ENCODE data around the gene BTBD16. TPM values are rescaled to one million over a fixed set of nuclear protein-coding genes. Genes with fewer than 3 reads are reported as not detected.

BTBD16 gene
- total and polyA plus RNA-seq, 2 of the 13 experiments (the other 11 are each of a cell fraction or from before 2014, with no cell fraction given), result 5.0 to 11.9 TPM

DNA sequence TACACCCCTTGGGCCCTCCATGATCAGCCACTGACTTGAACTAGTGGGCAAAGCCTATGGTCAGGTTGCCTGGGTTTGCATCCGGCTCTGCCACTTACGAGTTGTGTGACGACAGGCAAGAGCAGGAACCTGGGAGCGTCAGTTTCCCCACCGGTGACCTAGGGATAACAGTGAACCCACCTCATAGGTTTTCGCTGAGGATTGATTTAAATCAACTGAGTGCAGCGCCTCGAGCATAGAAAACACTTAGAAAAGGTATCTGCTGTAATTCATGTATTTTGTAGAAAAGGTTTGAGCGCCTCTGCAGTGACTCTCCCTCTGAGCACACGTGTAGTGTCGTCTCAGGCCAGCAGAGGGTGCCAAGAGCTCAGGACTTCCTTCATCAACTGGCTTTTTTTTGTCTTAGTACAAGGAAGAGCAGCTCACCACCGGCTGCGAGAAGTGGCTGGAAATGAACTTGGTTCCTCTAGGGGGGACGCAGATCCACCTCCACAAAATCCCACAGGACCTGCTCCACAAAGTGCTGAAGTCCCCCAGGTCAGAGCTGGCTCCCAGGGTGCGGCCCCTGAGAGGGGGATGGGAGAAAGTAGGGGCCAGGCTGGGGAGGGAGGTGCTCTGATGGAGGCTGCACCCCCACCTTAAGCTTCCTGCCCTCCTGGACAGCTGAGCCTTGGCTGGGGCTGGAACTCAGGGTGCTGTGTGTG lies 27.7 kb downstream of the BTBD16 start (continued):
- TF ChIP-seq, protein P1, sequence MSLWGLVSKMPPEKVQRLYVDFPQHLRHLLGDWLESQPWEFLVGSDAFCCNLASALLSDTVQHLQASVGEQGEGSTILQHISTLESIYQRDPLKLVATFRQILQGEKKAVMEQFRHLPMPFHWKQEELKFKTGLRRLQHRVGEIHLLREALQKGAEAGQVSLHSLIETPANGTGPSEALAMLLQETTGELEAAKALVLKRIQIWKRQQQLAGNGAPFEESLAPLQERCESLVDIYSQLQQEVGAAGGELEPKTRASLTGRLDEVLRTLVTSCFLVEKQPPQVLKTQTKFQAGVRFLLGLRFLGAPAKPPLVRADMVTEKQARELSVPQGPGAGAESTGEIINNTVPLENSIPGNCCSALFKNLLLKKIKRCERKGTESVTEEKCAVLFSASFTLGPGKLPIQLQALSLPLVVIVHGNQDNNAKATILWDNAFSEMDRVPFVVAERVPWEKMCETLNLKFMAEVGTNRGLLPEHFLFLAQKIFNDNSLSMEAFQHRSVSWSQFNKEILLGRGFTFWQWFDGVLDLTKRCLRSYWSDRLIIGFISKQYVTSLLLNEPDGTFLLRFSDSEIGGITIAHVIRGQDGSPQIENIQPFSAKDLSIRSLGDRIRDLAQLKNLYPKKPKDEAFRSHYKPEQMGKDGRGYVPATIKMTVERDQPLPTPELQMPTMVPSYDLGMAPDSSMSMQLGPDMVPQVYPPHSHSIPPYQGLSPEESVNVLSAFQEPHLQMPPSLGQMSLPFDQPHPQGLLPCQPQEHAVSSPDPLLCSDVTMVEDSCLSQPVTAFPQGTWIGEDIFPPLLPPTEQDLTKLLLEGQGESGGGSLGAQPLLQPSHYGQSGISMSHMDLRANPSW (CRISPR knock-in tag; IDR thresholded peaks at IDR 0.05; ENCODE audit: borderline replicate concordance), result 0 out of 2 replicates have a peak, but pooled peaks have one; percentile 65
- TF ChIP-seq ZIK1 (CRISPR knock-in tag; IDR thresholded peaks at IDR 0.05; ENCODE audit: borderline replicate concordance, low read depth) (0 out of 2 replicates have a peak, but pooled peaks have one; percentile 75), TEAD2 (CRISPR knock-in tag; IDR thresholded peaks at IDR 0.05) (no peak), ATRX (CRISPR knock-in tag; IDR thresholded peaks at IDR 0.05; ENCODE audit: borderline replicate concordance) (no peak), RFX1 (IDR thresholded peaks at IDR 0.05) (no peak), PITX1 (CRISPR knock-in tag; IDR thresholded peaks at IDR 0.05) (peak; percentile 36; the same call in 1 of the 2 replicates), FLYWCH1 (CRISPR knock-in tag; IDR thresholded peaks at IDR 0.05) (no peak), ZNF34 (CRISPR knock-in tag; IDR thresholded peaks at IDR 0.05; ENCODE audit: borderline replicate concordance) (no peak), ZNF629 (CRISPR knock-in tag; conservative IDR thresholded peaks at IDR 0.05) (no peak), ZNF572 (CRISPR knock-in tag; IDR thresholded peaks at IDR 0.05) (no peak), ZNF672 (CRISPR knock-in tag; IDR thresholded peaks at IDR 0.05) (no peak), NCOR1 (IDR thresholded peaks at IDR 0.05; ENCODE audit: borderline replicate concordance, low read length) (no peak)
- TF ChIP-seq, protein P2, sequence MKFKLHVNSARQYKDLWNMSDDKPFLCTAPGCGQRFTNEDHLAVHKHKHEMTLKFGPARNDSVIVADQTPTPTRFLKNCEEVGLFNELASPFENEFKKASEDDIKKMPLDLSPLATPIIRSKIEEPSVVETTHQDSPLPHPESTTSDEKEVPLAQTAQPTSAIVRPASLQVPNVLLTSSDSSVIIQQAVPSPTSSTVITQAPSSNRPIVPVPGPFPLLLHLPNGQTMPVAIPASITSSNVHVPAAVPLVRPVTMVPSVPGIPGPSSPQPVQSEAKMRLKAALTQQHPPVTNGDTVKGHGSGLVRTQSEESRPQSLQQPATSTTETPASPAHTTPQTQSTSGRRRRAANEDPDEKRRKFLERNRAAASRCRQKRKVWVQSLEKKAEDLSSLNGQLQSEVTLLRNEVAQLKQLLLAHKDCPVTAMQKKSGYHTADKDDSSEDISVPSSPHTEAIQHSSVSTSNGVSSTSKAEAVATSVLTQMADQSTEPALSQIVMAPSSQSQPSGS (CRISPR knock-in tag; IDR thresholded peaks at IDR 0.05), result peak; percentile 30; the same call in 1 of the 2 replicates
- TF ChIP-seq, protein P3, sequence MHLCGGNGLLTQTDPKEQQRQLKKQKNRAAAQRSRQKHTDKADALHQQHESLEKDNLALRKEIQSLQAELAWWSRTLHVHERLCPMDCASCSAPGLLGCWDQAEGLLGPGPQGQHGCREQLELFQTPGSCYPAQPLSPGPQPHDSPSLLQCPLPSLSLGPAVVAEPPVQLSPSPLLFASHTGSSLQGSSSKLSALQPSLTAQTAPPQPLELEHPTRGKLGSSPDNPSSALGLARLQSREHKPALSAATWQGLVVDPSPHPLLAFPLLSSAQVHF (CRISPR knock-in tag; IDR thresholded peaks at IDR 0.05), result no peak
- TF ChIP-seq, protein P4, sequence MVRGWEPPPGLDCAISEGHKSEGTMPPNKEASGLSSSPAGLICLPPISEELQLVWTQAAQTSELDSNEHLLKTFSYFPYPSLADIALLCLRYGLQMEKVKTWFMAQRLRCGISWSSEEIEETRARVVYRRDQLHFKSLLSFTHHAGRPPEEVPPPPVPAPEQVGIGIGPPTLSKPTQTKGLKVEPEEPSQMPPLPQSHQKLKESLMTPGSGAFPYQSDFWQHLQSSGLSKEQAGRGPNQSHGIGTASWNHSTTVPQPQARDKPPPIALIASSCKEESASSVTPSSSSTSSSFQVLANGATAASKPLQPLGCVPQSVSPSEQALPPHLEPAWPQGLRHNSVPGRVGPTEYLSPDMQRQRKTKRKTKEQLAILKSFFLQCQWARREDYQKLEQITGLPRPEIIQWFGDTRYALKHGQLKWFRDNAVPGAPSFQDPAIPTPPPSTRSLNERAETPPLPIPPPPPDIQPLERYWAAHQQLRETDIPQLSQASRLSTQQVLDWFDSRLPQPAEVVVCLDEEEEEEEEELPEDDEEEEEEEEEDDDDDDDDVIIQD (CRISPR knock-in tag; IDR thresholded peaks at IDR 0.05; ENCODE audit: low read depth), result no peak
- TF ChIP-seq, protein P5, sequence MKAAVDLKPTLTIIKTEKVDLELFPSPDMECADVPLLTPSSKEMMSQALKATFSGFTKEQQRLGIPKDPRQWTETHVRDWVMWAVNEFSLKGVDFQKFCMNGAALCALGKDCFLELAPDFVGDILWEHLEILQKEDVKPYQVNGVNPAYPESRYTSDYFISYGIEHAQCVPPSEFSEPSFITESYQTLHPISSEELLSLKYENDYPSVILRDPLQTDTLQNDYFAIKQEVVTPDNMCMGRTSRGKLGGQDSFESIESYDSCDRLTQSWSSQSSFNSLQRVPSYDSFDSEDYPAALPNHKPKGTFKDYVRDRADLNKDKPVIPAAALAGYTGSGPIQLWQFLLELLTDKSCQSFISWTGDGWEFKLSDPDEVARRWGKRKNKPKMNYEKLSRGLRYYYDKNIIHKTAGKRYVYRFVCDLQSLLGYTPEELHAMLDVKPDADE (CRISPR knock-in tag; IDR thresholded peaks at IDR 0.05), result no peak
- TF ChIP-seq, protein P6, sequence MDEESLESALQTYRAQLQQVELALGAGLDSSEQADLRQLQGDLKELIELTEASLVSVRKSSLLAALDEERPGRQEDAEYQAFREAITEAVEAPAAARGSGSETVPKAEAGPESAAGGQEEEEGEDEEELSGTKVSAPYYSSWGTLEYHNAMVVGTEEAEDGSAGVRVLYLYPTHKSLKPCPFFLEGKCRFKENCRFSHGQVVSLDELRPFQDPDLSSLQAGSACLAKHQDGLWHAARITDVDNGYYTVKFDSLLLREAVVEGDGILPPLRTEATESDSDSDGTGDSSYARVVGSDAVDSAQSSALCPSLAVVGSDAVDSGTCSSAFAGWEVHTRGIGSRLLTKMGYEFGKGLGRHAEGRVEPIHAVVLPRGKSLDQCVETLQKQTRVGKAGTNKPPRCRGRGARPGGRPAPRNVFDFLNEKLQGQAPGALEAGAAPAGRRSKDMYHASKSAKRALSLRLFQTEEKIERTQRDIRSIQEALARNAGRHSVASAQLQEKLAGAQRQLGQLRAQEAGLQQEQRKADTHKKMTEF (CRISPR knock-in tag; IDR thresholded peaks at IDR 0.05), result peak; percentile 66
- TF ChIP-seq, protein P7, sequence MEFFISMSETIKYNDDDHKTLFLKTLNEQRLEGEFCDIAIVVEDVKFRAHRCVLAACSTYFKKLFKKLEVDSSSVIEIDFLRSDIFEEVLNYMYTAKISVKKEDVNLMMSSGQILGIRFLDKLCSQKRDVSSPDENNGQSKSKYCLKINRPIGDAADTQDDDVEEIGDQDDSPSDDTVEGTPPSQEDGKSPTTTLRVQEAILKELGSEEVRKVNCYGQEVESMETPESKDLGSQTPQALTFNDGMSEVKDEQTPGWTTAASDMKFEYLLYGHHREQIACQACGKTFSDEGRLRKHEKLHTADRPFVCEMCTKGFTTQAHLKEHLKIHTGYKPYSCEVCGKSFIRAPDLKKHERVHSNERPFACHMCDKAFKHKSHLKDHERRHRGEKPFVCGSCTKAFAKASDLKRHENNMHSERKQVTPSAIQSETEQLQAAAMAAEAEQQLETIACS (CRISPR knock-in tag; IDR thresholded peaks at IDR 0.05), result no peak

Measured in HepG2 (cell line).